NCI-H82 treated with DMSO at 0.1 percent for 48 hours (cell line): ENCODE data around the gene CNNM1.

Source experiments
- DNase-seq: peaks from one replicate; lab custom pipeline; 2025; ENCODE audit not compliant: unreplicated experiment; lab: John Stamatoyannopoulos, UW

Gene CNNM1

GRCh38 chr10:99329304-99329553, at the start of gene CNNM1:
Gene CNNM1, plus strand, starts transcription at chr10:99329356. Its CDS starts 32 bp downstream, at chr10:99329388.
- DNase-seq = peak; percentile 35

- DNase-seq = no peak
Measured at GRCh38 chr10:99279626-99280111, 49.5 kb upstream of the CNNM1 start.

- DNase-seq = no peak
Measured at GRCh38 chr10:99280472-99280871, 48.7 kb upstream of the CNNM1 start.

GRCh38 chr10:99285881-99286280, 43.3 kb upstream of the CNNM1 start:
- no peak for DNase-seq

- DNase-seq = no peak
Measured at GRCh38 chr10:99290306-99290705, 38.9 kb upstream of the CNNM1 start.

- no peak for DNase-seq
Measured at GRCh38 chr10:99292159-99292558, 37.0 kb upstream of the CNNM1 start.

- no peak for DNase-seq
Measured at GRCh38 chr10:99296605-99297004, 32.6 kb upstream of the CNNM1 start.

GRCh38 chr10:99297033-99297432, 32.1 kb upstream of the CNNM1 start:
- DNase-seq = no peak

- no peak for DNase-seq
Measured at GRCh38 chr10:99303899-99304861, 25.0 kb upstream of the CNNM1 start.

- DNase-seq = no peak
Measured at GRCh38 chr10:99304862-99305229, 24.3 kb upstream of the CNNM1 start.

- DNase-seq = no peak
Measured at GRCh38 chr10:99312501-99312900, 16.7 kb upstream of the CNNM1 start.

GRCh38 chr10:99315853-99316252, 13.3 kb upstream of the CNNM1 start:
- no peak for DNase-seq

- DNase-seq = no peak
Measured at GRCh38 chr10:99316374-99316773, 12.8 kb upstream of the CNNM1 start.

GRCh38 chr10:99318048-99318447, 11.1 kb upstream of the CNNM1 start:
- peak; percentile 78 for DNase-seq

GRCh38 chr10:99318475-99318874, 10.7 kb upstream of the CNNM1 start:
- no peak for DNase-seq

- DNase-seq = no peak
Measured at GRCh38 chr10:99325281-99325680, 3.9 kb upstream of the CNNM1 start.

- no peak for DNase-seq
Measured at GRCh38 chr10:99326871-99327270, 2.3 kb upstream of the CNNM1 start.

GRCh38 chr10:99328579-99329303, 415 bp upstream of the CNNM1 start:
- DNase-seq = no peak

- DNase-seq = no peak
Measured at GRCh38 chr10:99329554-99330346, 594 bp downstream of the CNNM1 start.

- DNase-seq = no peak
Measured at GRCh38 chr10:99330347-99330924, 1.3 kb downstream of the CNNM1 start.

- no peak for DNase-seq
Measured at GRCh38 chr10:99331207-99331803, 2.1 kb downstream of the CNNM1 start.
